C4-2B (cell line): Measurements from ENCODE around the gene CLEC14A.

Experiments
- H3K27ac ChIP-seq: fragments of 450-650 bp; 2 replicates; pipeline ENCODE4 v1.5.1; 2017
- ZFX ChIP-seq: fragments of 450-650 bp; IDR thresholded peaks from 2 replicates; pipeline ENCODE4 v1.6.1; 2017
- TF ChIP-seq, protein P1 (sequence below): fragments of 450-650 bp; conservative IDR thresholded peaks from 2 replicates; pipeline ENCODE4 v1.5.1; 2017; ENCODE audit warnings: mild to moderate bottlenecking

The CLEC14A gene

DNA sequence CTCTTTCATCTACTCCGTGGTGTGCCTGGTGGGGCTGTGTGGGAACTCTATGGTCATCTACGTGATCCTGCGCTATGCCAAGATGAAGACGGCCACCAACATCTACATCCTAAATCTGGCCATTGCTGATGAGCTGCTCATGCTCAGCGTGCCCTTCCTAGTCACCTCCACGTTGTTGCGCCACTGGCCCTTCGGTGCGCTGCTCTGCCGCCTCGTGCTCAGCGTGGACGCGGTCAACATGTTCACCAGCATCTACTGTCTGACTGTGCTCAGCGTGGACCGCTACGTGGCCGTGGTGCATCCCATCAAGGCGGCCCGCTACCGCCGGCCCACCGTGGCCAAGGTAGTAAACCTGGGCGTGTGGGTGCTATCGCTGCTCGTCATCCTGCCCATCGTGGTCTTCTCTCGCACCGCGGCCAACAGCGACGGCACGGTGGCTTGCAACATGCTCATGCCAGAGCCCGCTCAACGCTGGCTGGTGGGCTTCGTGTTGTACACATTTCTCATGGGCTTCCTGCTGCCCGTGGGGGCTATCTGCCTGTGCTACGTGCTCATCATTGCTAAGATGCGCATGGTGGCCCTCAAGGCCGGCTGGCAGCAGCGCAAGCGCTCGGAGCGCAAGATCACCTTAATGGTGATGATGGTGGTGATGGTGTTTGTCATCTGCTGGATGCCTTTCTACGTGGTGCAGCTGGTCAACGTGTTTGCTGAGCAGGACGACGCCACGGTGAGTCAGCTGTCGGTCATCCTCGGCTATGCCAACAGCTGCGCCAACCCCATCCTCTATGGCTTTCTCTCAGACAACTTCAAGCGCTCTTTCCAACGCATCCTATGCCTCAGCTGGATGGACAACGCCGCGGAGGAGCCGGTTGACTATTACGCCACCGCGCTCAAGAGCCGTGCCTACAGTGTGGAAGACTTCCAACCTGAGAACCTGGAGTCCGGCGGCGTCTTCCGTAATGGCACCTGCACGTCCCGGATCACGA is 46.0 kb downstream of the CLEC14A start:
- no peak for TF ChIP-seq ZFX
- TF ChIP-seq, protein P1, sequence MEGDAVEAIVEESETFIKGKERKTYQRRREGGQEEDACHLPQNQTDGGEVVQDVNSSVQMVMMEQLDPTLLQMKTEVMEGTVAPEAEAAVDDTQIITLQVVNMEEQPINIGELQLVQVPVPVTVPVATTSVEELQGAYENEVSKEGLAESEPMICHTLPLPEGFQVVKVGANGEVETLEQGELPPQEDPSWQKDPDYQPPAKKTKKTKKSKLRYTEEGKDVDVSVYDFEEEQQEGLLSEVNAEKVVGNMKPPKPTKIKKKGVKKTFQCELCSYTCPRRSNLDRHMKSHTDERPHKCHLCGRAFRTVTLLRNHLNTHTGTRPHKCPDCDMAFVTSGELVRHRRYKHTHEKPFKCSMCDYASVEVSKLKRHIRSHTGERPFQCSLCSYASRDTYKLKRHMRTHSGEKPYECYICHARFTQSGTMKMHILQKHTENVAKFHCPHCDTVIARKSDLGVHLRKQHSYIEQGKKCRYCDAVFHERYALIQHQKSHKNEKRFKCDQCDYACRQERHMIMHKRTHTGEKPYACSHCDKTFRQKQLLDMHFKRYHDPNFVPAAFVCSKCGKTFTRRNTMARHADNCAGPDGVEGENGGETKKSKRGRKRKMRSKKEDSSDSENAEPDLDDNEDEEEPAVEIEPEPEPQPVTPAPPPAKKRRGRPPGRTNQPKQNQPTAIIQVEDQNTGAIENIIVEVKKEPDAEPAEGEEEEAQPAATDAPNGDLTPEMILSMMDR = no peak
- no peak overlapping the region for H3K27ac ChIP-seq

DNA sequence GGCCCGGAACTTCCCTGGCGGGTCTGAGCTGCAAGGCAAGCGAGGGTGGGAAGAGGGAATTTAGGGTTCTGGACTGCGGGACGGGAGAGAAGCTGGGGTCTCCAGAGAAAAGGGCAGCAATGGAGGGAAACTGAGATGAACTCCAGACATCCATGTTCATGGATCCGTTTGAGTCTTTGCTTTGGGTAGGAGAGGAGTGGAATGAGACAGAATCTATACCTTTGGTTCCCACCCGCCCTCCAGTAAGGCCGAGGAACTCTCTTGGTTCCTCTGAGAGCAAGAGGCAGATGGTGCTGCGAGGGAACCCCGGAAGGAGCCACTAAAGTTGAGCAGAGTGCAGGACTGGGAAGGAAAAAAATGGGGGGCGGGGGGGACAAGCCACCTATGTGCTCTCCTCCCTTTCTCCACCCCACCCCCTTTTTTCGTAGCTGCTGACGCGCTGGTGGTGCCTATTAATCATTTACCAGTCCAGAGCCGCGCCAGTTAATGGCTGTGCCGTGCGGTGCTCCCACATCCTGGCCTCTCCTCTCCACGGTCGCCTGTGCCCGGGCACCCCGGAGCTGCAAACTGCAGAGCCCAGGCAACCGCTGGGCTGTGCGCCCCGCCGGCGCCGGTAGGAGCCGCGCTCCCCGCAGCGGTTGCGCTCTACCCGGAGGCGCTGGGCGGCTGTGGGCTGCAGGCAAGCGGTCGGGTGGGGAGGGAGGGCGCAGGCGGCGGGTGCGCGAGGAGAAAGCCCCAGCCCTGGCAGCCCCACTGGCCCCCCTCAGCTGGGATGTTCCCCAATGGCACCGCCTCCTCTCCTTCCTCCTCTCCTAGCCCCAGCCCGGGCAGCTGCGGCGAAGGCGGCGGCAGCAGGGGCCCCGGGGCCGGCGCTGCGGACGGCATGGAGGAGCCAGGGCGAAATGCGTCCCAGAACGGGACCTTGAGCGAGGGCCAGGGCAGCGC is 47.0 kb downstream of the CLEC14A start:
- TF ChIP-seq, protein P1 = no peak
- TF ChIP-seq ZFX = no peak

DNA sequence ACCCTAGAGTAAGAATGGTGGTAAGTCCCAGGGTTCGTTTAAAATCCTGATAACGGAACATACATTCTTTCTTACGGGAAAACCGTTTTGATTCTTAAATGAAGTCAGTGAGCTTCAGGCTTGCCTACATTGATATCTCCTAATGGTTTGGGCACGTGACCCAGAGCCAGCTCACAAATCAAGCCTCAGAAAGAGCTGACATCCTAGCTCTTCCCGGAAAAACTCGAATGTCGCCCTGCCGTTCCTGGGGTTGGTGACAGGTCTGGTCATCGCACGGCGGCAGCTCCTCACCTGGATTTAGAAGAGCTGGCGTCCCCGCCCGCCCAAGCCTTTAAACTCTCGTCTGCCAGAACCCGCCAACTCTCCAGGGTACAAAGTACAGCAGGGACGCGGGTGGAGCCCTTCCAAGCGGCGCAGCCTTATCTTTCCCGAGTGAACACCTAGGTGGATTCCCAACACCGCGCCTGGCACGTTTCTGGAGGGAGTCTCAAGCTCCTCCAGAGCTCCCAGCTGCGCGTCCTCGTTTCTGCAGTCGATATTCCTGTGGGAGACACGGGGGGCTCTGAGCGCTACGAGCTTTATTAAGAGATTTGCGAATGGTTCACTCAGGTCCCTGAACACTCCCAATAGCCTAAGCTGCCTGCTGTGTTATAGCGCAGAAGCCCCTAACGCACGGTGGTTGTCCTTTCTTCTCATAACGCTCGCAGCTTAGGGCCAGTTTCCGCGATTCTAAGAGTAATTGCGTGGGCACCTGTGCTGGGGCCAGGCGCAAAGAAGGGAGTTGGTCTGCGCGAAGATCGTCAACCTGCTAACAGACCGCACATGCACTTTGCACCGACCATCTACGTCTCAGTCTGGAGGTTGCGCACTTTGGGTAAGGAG is 47.9 kb downstream of the CLEC14A start, which contains the start of gene SSTR1:
Gene SSTR1 (plus strand): TSS at position 169 of the 882 bp plus-strand sequence. CDS start 1,486 bp downstream, outside the sequence.
- H3K27ac ChIP-seq = no peak within 1 kb of the TSS
- TF ChIP-seq, protein P1 = no peak
- TF ChIP-seq ZFX = no peak

More for the DNA sequence above, 47.0 kb downstream of the CLEC14A start:
- no peak overlapping the region for H3K27ac ChIP-seq

DNA sequence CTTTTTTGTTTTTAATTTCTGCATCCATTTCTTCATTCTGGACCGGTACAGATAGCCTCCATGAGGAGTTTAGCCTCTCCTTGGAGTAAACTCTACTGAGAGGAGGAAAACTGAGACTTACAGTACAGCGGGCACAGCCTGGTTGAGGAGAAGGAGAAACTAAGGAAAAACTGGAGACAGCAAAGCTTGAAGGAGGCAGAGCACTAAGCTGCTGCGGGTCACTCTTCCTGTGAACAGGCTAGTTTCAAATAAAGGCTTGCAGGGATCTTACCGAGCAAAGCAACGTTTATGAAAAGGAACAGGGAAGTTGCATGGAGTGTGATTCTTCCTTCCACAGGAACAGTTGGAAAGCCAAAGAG is 48.5 kb downstream of the CLEC14A start:
- TF ChIP-seq, protein P1 = no peak
- no peak for TF ChIP-seq ZFX
- no peak overlapping the region for H3K27ac ChIP-seq

DNA sequence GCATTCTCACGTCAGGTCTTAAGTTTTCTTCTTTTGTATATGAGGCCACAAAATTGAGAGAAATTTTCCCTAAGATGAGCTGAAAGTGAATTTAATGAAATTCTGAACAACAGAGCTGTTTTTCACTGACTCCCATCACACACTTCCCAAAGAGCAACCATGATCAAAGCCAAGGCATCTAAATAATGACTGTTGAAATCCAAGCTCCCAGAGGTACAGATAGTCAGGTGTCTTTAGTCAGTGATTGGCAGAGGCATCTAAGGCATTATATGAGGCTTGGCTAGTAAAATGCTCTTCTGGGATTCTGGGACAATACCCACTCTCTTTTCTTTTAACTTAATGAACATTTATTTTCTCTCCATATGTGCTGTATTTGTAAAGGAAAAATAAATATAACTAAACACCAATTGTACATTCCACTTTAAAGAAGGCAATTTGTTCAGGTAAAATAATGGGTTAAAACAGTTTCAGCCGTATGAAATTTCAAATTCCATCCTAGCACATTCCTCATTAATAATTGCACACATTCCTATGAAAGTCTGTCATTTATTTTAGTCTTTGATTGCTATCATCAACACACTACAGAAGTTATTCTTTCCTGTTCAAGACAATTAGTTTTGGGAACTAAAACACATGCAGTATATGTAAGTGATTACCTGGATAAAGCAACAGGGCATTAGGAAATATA is 49.1 kb downstream of the CLEC14A start:
- H3K27ac ChIP-seq = no peak overlapping the region
- TF ChIP-seq, protein P1 = no peak
- TF ChIP-seq ZFX = no peak

DNA sequence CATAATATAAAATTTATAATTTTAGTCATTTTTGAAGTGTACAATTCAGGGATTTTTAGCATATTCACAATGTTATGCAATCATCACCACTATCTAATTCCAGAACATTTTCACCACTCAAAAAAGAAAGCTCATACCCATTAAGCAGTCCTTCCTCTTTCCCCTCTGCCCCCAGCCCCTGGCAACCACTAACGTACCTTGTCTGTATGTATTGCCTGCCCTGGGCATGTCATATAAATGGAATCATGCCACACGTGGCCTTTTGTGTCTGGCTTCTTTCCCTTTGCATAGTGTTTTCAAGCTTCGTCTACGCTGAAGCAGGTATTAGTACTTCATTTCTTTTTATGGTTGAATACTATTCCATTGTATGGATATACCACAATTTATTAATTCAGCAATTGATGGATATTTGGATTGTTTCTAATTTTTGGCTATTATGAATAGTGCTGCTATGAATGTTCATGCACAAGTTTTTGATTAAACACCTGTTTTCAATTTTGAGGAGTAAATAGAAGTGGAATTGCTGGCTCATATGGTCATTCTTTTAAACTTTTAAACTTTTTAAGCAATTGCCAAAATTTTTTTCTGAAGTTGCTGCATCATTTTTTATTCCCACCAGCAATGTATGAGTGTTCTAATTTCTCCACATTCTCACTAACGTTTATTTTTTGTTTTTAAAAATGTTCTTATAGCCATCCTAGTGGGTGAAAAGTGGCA is 49.8 kb downstream of the CLEC14A start:
- TF ChIP-seq ZFX = no peak
- TF ChIP-seq, protein P1 = no peak
- no peak overlapping the region for H3K27ac ChIP-seq
